ENCODE results near the gene GAP43.
A peak's percentile ranks its signal among the peaks of the same experiment; 100 is the strongest.

Gene GAP43

GRCh38 chr3:115627180-115628074 lies 4.1 kb downstream of the GAP43 start:
- no peak for DNase-seq (ENCODE audit: low read depth in 4 of 4, low spot score in 1 of 4)

GRCh38 chr3:115628075-115628412 lies 4.7 kb downstream of the GAP43 start:
- DNase-seq (ENCODE audit: low read depth in 4 of 4, low spot score in 1 of 4) = no peak

GRCh38 chr3:115630850-115631249 lies 7.5 kb downstream of the GAP43 start:
- no peak for DNase-seq (ENCODE audit: low read depth in 4 of 4, low spot score in 1 of 4)

GRCh38 chr3:115632026-115632425 lies 8.7 kb downstream of the GAP43 start:
- DNase-seq (ENCODE audit: low read depth in 4 of 4, low spot score in 1 of 4) = no peak

- no peak for DNase-seq (ENCODE audit: low read depth in 4 of 4, low spot score in 1 of 4)
Measured at GRCh38 chr3:115633467-115633866, 10.2 kb downstream of the GAP43 start.

GRCh38 chr3:115634052-115634451 lies 10.7 kb downstream of the GAP43 start:
- DNase-seq (ENCODE audit: low read depth in 4 of 4, low spot score in 1 of 4) = no peak

- DNase-seq (ENCODE audit: low read depth in 4 of 4, low spot score in 1 of 4) = no peak
Measured at GRCh38 chr3:115635406-115635805, 12.1 kb downstream of the GAP43 start.

GRCh38 chr3:115638241-115638640 lies 14.9 kb downstream of the GAP43 start:
- DNase-seq (ENCODE audit: low read depth in 4 of 4, low spot score in 1 of 4) = no peak

- DNase-seq (ENCODE audit: low read depth in 4 of 4, low spot score in 1 of 4) = no peak
Measured at GRCh38 chr3:115638991-115639390, 15.7 kb downstream of the GAP43 start.

GRCh38 chr3:115644391-115644790 lies 21.1 kb downstream of the GAP43 start:
- DNase-seq (ENCODE audit: low read depth in 4 of 4, low spot score in 1 of 4) = no peak

GRCh38 chr3:115646027-115646690 lies 22.8 kb downstream of the GAP43 start:
- DNase-seq (ENCODE audit: low read depth in 4 of 4, low spot score in 1 of 4) = no peak

GRCh38 chr3:115648559-115648958 lies 25.2 kb downstream of the GAP43 start:
- no peak for DNase-seq (ENCODE audit: low read depth in 4 of 4, low spot score in 1 of 4)

- no peak for DNase-seq (ENCODE audit: low read depth in 4 of 4, low spot score in 1 of 4)
Measured at GRCh38 chr3:115651087-115651486, 27.8 kb downstream of the GAP43 start.

- DNase-seq (ENCODE audit: low read depth in 4 of 4, low spot score in 1 of 4) = no peak
Measured at GRCh38 chr3:115651599-115651998, 28.3 kb downstream of the GAP43 start.

- no peak for DNase-seq (ENCODE audit: low read depth in 4 of 4, low spot score in 1 of 4)
Measured at GRCh38 chr3:115652738-115653137, 29.4 kb downstream of the GAP43 start.

GRCh38 chr3:115655761-115656282 lies 32.5 kb downstream of the GAP43 start:
- DNase-seq (ENCODE audit: low read depth in 4 of 4, low spot score in 1 of 4) = no peak

GRCh38 chr3:115657168-115657567 lies 33.9 kb downstream of the GAP43 start:
- no peak for DNase-seq (ENCODE audit: low read depth in 4 of 4, low spot score in 1 of 4)

- DNase-seq (ENCODE audit: low read depth in 4 of 4, low spot score in 1 of 4) = no peak
Measured at GRCh38 chr3:115658032-115658336, 34.7 kb downstream of the GAP43 start.

- peak; percentile 29 to 57 (median 48) for DNase-seq (ENCODE audit: low read depth in 4 of 4, low spot score in 1 of 4)
Measured at GRCh38 chr3:115658337-115659181, 35.2 kb downstream of the GAP43 start.

- no peak for DNase-seq (ENCODE audit: low read depth in 4 of 4, low spot score in 1 of 4)
Measured at GRCh38 chr3:115659253-115660220, 36.2 kb downstream of the GAP43 start.
